NCI-H1930 (cell line): ENCODE results near the gene MYLIP.
A peak's percentile ranks its signal among the peaks of the same experiment; 100 is the strongest.
"Not testable (repeated sequence)": the region's sequence is repeated elsewhere in the genome, so short reads cannot be mapped to it uniquely, and the experiment has no call there.

Source experiments
- DNase-seq, 2 experiments: peaks; one replicate each; lab custom pipeline; 2025; lab: John Stamatoyannopoulos, UW

MYLIP gene

DNA sequence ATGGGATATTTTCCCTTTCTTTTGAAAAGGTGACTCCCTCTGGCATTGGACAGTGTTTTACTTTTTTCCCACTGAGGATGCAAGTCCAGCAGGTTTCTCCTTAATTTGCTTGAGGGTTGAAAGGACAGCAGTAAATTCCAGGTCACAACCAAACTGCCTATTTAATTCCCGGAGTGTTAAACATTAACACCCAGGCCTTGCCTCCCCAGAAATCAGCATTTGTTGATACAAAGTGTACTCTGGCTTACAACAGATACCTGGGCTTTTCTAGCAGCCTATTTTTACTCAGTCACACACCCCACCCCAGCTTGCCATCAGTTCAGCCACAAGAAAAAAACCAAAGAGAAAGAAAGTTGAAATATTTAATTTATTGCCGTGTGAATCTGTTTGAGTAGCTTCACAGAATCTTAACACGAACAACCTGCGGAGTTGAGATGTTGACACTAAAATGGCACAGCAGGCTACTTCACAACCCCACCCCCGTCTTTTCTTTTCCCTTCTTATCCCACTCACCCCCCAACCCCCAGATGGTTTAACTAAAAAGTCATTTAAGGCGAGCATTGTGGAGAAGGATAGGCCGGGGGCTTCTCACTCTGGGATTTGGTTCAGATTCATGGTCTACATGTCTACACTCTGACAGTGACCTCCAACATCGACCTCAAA is 45.7 kb downstream of the MYLIP start:
- DNase-seq, result no peak

DNA sequence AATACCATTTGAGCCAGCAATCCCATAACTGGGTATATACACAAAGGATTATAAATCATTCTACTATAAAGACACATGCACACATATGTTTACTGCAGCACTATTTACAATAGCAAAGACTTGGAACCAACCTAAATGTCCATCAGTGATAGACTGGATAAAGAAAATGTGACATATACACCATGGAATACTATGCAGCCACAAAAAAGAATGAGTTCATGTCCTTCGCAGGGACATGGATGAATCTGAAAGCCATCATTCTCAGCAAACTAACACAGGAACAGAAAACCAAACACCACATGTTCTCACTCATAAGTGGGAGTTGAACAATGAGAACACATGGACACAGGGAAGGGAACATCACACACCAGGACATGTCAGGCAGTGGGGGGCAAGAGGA is 47.7 kb downstream of the MYLIP start:
- not testable (repeated sequence) for DNase-seq

DNA sequence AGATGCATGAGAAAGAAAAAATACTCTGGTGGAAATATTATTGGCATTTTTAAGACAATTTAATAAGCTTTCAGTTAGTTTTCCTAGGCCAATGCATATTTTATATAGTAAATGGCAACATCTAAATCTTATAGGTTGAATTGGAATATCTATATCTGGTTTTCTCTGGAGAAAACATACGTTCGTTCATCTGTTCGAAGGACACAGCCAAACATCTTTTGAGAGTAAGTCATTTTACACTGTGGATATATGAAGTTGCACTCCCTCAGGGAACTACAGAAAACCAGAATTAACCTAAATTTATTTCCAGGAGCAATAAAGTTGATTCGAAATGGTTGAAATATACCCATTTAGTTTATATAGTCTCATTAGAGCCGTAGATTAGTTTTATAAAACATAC is 49.0 kb downstream of the MYLIP start:
- no peak for DNase-seq

DNA sequence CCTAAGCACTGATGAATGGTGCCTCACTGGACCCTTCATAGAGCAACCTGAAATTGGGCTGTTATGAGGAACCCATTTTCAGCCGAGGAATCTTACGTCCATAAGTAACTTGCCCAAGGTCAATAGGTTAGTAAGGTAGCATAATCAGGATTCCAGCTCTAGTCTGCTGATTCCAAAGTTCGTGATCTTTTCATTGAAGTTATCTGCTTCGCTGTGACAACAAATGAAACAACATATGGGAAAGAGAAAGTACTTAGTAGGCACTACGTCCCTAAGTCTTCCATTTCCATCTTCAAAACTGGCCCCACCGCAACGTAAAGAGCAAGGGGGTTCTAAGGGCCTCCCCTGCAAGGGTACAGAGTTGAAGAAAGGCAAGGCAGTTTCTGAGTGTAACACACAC is 49.5 kb downstream of the MYLIP start:
- DNase-seq, result no peak

DNA sequence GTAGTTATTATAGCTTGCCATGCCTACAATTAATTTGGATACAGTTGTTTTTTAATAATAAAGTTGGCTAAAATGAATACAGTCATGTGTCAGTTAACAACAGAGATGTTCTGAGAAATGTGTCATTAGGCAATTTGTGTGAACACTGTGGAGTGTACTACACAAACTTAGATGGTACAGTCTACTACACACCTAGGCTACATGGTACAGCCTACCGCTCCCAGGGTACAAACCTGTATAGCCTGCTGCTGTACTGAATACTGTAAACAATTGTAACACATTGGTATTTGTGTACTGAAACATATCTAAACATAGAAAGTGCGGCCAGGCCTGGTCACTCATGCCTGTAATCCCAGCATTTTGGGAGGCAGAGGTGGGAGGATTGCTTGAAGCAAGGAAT is 50.2 kb downstream of the MYLIP start:
- no peak for DNase-seq

DNA sequence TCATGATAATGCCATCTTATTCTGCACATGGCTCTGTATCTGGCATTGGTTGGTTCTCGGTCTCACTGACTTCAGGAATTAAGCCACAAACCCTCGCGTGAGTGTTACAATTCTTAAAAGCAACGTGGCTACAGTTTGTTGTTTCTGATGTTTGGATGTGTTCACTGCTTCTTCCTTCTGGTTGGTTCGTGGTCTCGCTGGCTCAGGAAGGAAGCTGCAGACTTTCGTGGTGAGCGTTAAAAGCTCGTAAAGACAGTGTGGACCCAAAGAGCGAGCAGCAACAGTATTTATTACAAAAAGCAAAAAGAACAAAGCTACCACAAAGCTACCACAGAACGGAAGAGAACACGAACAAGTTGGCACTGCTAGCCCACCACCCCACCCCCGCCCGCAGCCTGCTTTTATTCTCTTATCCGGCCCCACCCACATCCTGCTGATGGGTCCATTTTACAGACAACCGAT is 51.1 kb downstream of the MYLIP start:
- DNase-seq, result no peak

DNA sequence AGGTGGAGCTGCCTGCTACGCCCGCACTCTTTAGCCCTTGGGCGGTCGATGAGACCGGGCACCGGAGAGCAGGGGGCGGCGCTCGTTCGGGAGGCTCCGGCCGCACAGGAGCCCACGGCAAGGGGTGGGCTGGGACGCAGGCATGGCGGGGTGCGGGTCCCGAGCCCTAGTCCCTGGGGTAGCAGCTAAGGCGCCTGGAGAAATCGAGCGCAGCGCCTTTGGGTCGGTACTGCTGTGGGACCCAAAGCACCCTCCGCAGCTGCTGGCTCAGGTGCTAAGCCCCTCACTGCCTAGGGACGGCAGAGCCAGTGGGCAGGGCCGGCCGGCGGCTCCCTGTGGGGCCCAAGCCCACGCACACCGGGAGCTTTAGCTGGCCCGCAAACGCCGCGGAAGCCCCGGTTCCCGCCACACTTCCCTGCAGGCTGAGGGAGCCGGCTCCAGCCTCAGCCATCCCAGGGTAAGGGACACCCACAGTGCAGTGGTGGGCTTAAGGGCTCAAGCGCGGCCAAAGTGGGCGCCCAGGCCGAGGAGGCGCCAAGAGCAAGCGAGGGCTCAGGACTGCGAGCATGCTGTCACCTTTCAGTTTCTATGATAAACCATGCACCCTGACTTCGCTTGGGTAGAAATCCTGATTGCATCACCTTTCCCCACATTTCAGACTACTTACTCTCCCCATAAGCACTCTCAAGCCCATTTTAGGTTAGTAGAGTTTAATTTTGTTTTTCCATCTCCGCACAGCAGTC is 52.0 kb downstream of the MYLIP start:
- no peak for DNase-seq

DNA sequence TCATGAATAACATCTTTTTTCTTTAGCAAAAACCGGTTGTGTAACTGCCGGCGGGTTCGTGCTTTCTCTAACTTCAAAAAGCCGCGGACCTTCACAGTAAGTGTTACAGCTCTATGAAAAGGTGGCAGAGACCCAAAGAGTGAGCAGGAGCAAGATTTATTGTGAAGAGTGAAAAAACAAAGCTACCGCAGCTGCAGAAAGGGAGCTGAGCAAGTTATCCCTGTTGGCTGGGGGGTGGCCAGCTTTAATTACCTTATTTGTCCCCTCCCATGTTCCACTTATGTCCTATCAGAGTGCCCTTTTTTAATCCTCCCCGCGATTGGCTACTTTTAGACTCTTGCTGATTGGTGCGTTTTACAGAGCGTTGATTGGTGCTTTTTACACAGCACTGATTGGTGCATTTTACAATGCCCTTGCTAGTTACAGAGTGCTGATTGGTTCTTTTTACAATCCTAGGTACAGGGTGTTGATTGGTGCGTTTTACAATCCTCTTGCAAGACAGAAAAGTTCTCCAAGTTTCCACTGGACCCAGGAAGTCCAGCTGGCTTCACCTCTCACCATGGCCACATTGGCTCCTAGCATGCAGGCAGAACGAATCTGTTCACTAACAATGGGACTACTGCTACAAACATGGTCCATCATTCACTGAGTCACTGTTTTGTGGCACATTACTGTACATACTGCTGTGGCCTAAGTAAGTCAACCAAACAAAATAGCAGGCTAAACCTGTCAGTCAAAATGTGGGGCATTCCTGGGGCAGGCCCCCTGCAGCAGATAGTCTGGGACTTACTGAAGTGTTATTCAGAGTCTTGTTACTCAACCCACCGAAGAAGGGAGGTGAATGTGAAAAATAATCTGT is 52.8 kb downstream of the MYLIP start:
- DNase-seq, result no peak

DNA sequence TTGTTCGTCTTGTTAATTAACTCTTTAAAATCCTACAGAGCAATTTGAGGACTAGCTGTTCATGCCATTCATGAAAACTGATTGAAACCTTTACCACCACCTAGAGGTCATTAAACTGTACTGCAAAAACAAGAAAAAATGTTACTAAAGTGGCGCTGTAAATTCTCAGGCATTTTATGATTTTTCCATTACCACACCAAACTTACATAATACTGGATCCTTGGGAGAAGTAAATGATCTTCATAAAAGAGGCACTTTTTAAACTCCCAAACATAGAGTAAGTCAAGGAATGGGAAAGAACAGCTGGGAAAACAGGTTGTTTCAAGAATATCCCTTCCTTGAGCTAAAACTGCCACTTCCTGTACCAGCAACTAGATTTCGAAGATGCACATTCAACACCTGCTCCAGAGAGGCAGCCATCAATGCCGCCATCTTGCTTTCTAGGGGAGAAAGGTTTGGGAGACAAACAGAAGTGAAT is 54.3 kb downstream of the MYLIP start:
- no peak for DNase-seq

DNA sequence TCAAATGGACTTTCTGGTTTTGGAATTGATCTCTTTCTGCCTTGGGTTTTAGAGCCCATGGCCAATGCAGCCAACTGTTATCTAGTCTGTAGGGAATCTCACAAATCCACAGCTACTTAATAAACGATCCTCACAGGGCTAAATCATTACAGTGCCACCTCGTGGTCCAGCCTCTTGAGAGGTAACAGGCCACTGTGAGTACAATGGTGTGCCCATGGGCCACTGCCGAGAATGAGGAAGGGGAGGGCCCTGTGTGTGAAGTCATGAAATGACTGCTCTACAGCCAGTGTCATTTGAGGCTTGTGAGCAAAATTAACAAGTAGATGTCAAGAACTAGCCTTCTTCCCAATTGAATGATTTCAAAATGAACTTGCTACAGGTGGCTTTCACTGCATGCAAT is 55.2 kb downstream of the MYLIP start:
- peak in 1 of 2 experiments; percentile 6 for DNase-seq

DNA sequence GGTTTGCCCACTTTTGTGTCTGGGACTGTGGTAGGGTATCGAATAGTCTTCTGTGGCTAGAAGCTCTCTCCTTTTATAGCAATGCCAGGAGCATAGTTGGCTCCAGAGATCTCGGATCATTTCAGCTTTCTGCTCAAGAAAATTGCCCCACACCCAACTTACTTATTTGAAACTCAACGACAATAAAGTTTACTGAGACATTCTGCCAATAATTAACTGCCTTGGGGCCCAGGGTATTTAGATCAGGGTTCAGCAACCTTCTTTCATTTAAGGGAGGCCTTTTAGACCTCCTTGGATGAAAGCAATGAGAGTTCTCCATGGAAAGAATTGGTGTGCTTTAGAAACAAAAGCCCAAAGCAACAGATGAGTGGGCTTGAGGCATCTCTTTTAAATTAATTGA is 55.7 kb downstream of the MYLIP start:
- no peak for DNase-seq

DNA sequence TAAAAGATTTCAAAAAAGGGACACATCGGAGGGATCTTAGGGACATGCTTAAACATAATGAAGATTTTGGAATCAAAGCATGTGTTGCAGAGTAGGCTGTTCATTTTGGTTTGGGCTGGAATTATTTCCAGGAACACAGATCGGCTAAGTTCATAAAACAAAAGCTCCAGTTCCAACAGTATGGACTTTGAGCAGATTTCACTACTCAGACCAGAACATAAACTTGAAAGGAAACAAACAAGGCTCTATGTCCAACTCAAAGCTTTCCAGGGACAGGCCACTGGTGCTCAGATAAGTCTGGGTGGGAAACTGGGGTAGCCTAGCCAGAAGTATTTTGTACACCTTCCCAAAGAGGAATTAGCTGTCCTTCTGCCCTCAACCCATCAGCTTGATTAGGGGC is 58.3 kb downstream of the MYLIP start:
- no peak for DNase-seq

DNA sequence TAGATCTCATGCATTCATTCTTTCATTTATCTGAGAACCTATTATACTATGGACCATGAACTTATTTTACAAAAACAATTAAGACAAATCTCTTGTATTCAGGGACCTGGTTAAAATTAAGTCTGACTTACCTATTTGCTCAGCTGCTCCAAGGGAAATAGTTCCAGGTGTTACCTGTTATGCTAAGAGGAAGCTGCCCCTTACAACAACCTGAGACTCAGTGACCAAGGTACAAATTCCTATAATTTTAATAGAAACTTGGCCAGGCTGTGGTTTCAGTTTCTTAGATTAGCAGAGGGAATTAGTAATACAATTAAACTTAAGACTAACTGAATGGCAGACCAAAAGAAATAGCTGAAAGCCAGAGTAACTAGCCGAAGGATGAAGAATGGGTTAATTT is 61.3 kb downstream of the MYLIP start:
- no peak for DNase-seq

DNA sequence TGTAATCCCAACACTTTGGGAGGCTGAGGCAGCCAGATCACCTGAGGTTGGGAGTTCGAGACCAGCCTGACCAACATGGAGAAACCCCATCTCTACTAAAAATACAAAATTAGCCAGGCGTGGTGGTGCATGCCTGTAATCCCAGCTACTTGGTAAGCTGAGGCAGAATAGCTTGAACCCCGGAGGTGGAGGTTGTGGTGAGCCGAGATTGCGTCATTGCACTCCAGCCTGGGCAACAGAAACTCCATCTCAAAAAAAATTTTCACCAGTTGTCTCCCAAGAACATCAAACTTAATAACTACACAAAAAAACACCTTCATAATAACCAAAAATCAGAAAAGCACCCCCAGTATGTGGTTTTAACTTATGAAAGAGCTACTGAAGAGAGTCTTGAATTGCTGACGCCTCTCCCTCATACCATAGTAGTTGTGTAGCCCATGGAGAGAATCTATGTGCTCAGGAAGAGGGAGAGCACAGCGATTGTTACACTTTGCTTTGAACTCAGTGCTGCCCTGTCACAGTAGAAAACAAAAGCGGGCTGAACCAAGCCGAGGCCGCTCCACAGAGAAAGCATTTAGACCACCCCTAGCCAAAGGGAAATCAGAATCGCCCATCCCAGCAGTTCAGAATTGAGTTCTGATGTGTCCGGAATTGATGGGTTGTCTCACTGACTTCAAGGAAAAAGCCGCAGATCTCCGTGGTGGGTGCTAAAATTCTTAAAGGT is 67.5 kb downstream of the MYLIP start:
- no peak for DNase-seq

DNA sequence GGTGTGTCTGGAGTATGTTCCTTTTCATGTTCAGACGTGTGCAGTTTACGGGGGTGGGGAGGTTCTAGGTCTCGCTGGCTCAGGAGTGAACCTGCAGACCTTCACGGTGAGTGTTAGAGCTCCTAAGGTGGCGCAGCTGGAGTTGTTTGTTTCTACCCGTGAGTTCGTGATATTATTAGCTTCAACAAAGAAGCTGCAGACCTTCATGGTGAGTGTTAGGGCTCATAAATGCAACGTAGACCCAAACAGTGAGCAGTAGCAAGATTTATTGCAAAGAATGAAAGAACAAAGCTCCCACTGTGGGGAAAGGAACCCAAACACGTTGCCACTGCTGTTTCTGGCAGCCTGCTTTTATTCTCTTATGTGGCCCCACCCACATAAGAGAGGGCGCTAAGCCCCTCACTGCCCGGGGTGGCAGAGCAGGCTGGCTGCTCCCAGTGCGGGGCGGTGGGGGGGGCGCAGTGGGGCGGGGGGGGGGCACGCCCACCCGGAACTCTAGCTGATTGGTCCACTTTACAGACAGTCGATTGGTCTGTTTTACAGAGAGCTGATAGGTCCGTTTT is 68.2 kb downstream of the MYLIP start:
- DNase-seq, result no peak
